GM23338 (cell line): ENCODE measurements around the gene KLF14. TPM values are rescaled to one million over a fixed set of nuclear protein-coding genes. Genes with fewer than 3 reads are reported as not detected.

Experiments used
- ATAC-seq: fragments of 200-7000 bp; cut with Tn5 transposase; 3 replicates; pipeline ENCODE4 v1.9.1; 2020
- DNase-seq: peaks from one replicate; pipeline ENCODE4 v3.0.0-alpha.2; 2015; ENCODE audit warnings: low spot score
- H2AFZ ChIP-seq: fragments of 200-600 bp; sonication (generic); 2 replicates; pipeline ENCODE4 v1.8.0; 2016; ENCODE audit warnings: antibody characterized with exemption, mild to moderate bottlenecking, moderate library complexity
- H3F3A ChIP-seq: fragments of 200-600 bp; sonication (generic); replicated peaks from 2 replicates; pipeline ENCODE4 v1.8.0; 2017; ENCODE audit warnings: antibody characterized with exemption, mixed run types, low read depth
- H3K27ac ChIP-seq: fragments of 200-600 bp; sonication (generic); 2 replicates; pipeline ENCODE4 v1.6.1; 2016; ENCODE audit warnings: low read depth
- H3K27me3 ChIP-seq: fragments of 200-600 bp; sonication (generic); 2 replicates; pipeline ENCODE4 v1.8.0; 2016; ENCODE audit warnings: mild to moderate bottlenecking, mixed run types, moderate library complexity; ENCODE audit not compliant: insufficient read depth
- H3K36me3 ChIP-seq: fragments of 200-600 bp; sonication (generic); 2 replicates; pipeline ENCODE4 v1.8.0; 2016; ENCODE audit warnings: mild to moderate bottlenecking; ENCODE audit not compliant: insufficient read depth
- H3K4me1 ChIP-seq: fragments of 200-600 bp; sonication (generic); 2 replicates; pipeline ENCODE4 v1.8.0; 2016; ENCODE audit warnings: mild to moderate bottlenecking, moderate library complexity; ENCODE audit not compliant: insufficient read depth
- H3K4me2 ChIP-seq: fragments of 200-600 bp; sonication (generic); 2 replicates; pipeline ENCODE4 v1.7.1; 2017; ENCODE audit warnings: mixed run types
- H3K4me3 ChIP-seq: fragments of 200-600 bp; sonication (generic); 2 replicates; pipeline ENCODE4 v1.6.1; 2016; ENCODE audit warnings: mixed run types
- H3K79me2 ChIP-seq: fragments of 200-600 bp; sonication (generic); replicated peaks from 2 replicates; pipeline ENCODE4 v1.8.0; 2017; ENCODE audit warnings: mild to moderate bottlenecking; ENCODE audit not compliant: insufficient read depth
- H3K9me2 ChIP-seq: fragments of 200-600 bp; sonication (generic); 2 replicates; pipeline ENCODE4 v1.8.0; 2017; ENCODE audit not compliant: insufficient read depth
- H4K20me1 ChIP-seq: fragments of 200-600 bp; sonication (generic); replicated peaks from 2 replicates; pipeline ENCODE4 v1.8.0; 2017; ENCODE audit warnings: mild to moderate bottlenecking; ENCODE audit not compliant: insufficient read depth
- H3K27ac Mint-ChIP-seq: 2 replicates; pipeline ENCODE4 v1.8.0; 2020; ENCODE audit warnings: inconsistent platforms, mild to moderate bottlenecking, moderate library complexity, mixed read lengths
- H3K27me3 Mint-ChIP-seq: 3 replicates; pipeline ENCODE4 v1.8.0; 2022; ENCODE audit warnings: low read depth, mild to moderate bottlenecking, moderate library complexity, mixed read lengths, inconsistent platforms; ENCODE audit not compliant: insufficient read depth, poor library complexity
- H3K36me3 Mint-ChIP-seq: 3 replicates; pipeline ENCODE4 v1.8.0; 2021; ENCODE audit warnings: low read depth, mild to moderate bottlenecking, inconsistent platforms, moderate library complexity, mixed read lengths
- H3K4me1 Mint-ChIP-seq: 3 replicates; pipeline ENCODE4 v1.8.0; 2020; ENCODE audit warnings: mild to moderate bottlenecking, inconsistent platforms, mixed read lengths
- H3K4me3 Mint-ChIP-seq: 3 replicates; pipeline ENCODE4 v1.8.0; 2021; ENCODE audit warnings: moderate library complexity, mild to moderate bottlenecking, inconsistent platforms, mixed read lengths
- H3K9me3 Mint-ChIP-seq: 3 replicates; pipeline ENCODE4 v1.8.0; 2020; ENCODE audit warnings: moderate library complexity, mild to moderate bottlenecking, inconsistent platforms, mixed read lengths
- CREB1 ChIP-seq: fragments of 250-450 bp; sonication (Bioruptor Pico); IDR thresholded peaks from 2 replicates; pipeline ENCODE4 v1.5.0; 2020; ENCODE audit warnings: low read depth, mild to moderate bottlenecking, moderate library complexity
- EZH2 ChIP-seq: fragments of 200-600 bp; sonication (generic); IDR thresholded peaks from one replicate; pipeline ENCODE4 v1.8.0; 2017; ENCODE audit warnings: antibody characterized with exemption, mild to moderate bottlenecking, low read depth; ENCODE audit not compliant: unreplicated experiment
- EZH2phosphoT487 ChIP-seq: fragments of 200-600 bp; sonication (generic); IDR thresholded peaks from one replicate; pipeline ENCODE4 v1.8.1; 2018; ENCODE audit warnings: antibody characterized with exemption; ENCODE audit not compliant: unreplicated experiment
- JUNB ChIP-seq: IDR thresholded peaks from one replicate; pipeline ENCODE4 v1.6.1; 2016; ENCODE audit warnings: antibody characterized with exemption; ENCODE audit not compliant: unreplicated experiment
- NANOG ChIP-seq: IDR thresholded peaks from 2 replicates; pipeline ENCODE4 v1.6.1; 2016; ENCODE audit warnings: antibody characterized with exemption, borderline replicate concordance
- POLR2AphosphoS5 ChIP-seq: IDR thresholded peaks from 2 replicates; pipeline ENCODE4 v1.6.1; 2016; ENCODE audit warnings: antibody characterized with exemption, low read depth
- REST ChIP-seq: IDR thresholded peaks from one replicate; pipeline ENCODE4 v1.6.1; 2018; ENCODE audit warnings: antibody characterized with exemption; ENCODE audit not compliant: unreplicated experiment
- STAT1 ChIP-seq: IDR thresholded peaks from one replicate; pipeline ENCODE4 v1.6.1; 2016; ENCODE audit warnings: antibody characterized with exemption; ENCODE audit not compliant: unreplicated experiment
- ZNF114 ChIP-seq: fragments of 250-450 bp; sonication (Bioruptor Pico); IDR thresholded peaks from 2 replicates; pipeline ENCODE4 v1.5.0; 2020; ENCODE audit warnings: mild to moderate bottlenecking, moderate library complexity
- ZNF331 ChIP-seq: fragments of 250-450 bp; sonication (Bioruptor Pico); IDR thresholded peaks from 2 replicates; pipeline ENCODE4 v1.5.0; 2020; ENCODE audit warnings: low read depth, mild to moderate bottlenecking, moderate library complexity
- polyA plus RNA-seq: library from polyadenylated mRNA; unstranded; fragments of >200 nt; fragmentation: Nextera tagmentation; extraction: Ambion mirVana; gene quantifications from 2 replicates; pipeline ENCODE4 v1.2.1, GENCODE V29; 2016
- total RNA-seq: library from RNA; depleted of rRNA; stranded (reverse); fragments of >200 nt; shearing (Covaris generic); gene quantifications from 2 replicates; pipeline ENCODE4 v1.2.3, GENCODE V29; 2014
- TF ChIP-seq, protein P1 (sequence below), 2 experiments: fragments of 200-600 bp in 1 of 2; sonication (generic) in 1 of 2; conservative IDR thresholded peaks; 2 replicates each; pipeline versions ENCODE4 v1.5.1 to v1.6.1; 2016 to 2017; ENCODE audit warnings: antibody characterized with exemption in 2 of 2, low read depth in 2 of 2, mild to moderate bottlenecking in 2 of 2, moderate library complexity in 1 of 2

KLF14 gene
- total and polyA plus RNA-seq, 2 experiments from 2014 or later: not detected

DNA sequence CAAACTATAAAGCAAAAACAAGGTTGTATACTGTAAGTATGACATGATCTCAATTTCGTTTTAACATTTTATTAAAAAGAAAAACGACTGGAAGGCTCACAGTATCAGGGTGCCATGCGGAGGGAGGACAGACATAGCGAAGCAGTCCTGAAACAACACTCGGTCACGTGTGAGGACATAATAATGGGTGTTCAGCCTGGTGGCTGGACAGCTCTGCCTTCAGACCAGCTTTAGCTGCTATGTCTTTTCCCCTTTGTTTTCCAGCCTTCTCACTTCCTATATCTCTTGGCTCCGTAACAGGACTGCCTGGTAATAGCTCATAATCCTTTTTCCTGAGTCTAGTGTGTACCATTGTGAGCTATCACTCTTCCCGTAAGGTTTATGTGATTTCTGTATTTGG is 18.4 kb upstream of the KLF14 start:
- H2AFZ ChIP-seq: no peak overlapping the region
- no peaks in the 10 kb centered on the region for H3K9me2 ChIP-seq
- no peak overlapping the region for H3K27ac Mint-ChIP-seq
- no peak overlapping the region for H3K4me2 ChIP-seq
- no peak overlapping the region for H3K4me3 ChIP-seq
- ATAC-seq: no peak
- no peaks in the 10 kb centered on the region for H3K36me3 Mint-ChIP-seq
- H4K20me1 ChIP-seq: no peaks in the 10 kb centered on the region
- no peak overlapping the region for H3K4me3 Mint-ChIP-seq
- H3K79me2 ChIP-seq: no peaks in the 10 kb centered on the region
- no peak for TF ChIP-seq EZH2
- TF ChIP-seq, protein P1, sequence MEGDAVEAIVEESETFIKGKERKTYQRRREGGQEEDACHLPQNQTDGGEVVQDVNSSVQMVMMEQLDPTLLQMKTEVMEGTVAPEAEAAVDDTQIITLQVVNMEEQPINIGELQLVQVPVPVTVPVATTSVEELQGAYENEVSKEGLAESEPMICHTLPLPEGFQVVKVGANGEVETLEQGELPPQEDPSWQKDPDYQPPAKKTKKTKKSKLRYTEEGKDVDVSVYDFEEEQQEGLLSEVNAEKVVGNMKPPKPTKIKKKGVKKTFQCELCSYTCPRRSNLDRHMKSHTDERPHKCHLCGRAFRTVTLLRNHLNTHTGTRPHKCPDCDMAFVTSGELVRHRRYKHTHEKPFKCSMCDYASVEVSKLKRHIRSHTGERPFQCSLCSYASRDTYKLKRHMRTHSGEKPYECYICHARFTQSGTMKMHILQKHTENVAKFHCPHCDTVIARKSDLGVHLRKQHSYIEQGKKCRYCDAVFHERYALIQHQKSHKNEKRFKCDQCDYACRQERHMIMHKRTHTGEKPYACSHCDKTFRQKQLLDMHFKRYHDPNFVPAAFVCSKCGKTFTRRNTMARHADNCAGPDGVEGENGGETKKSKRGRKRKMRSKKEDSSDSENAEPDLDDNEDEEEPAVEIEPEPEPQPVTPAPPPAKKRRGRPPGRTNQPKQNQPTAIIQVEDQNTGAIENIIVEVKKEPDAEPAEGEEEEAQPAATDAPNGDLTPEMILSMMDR (conservative IDR thresholded peaks at IDR 0.05; ENCODE audit: low read depth in 2 of 2): no peak
- TF ChIP-seq ZNF331 (CRISPR knock-in tag): no peak
- no peak for TF ChIP-seq JUNB
- TF ChIP-seq ZNF114: no peak
- no peak overlapping the region for H3K27ac ChIP-seq
- no peaks in the 10 kb centered on the region for H3K4me1 Mint-ChIP-seq
- no peaks in the 10 kb centered on the region for H3K9me3 Mint-ChIP-seq
- no peaks in the 10 kb centered on the region for H3K4me1 ChIP-seq
- peaks cover 3% of the 10 kb centered on the region for H3K27me3 Mint-ChIP-seq
- no peaks in the 10 kb centered on the region for H3F3A ChIP-seq
- H3K27me3 ChIP-seq: no peaks in the 10 kb centered on the region
- no peaks in the 10 kb centered on the region for H3K36me3 ChIP-seq
- no peak for DNase-seq

GRCh38 chr7:130750755-130751154 is 16.7 kb upstream of the KLF14 start:
- no peaks in the 10 kb centered on the region for H3K9me3 Mint-ChIP-seq
- H3K27ac Mint-ChIP-seq: no peak overlapping the region
- Histone ChIP-seq H3K79me2 (no peaks in the 10 kb centered on the region), H2AFZ (no peak overlapping the region), H3K27me3 (no peaks in the 10 kb centered on the region), H3K36me3 (no peaks in the 10 kb centered on the region), H3K27ac (no peak overlapping the region), H3K4me1 (no peaks in the 10 kb centered on the region), H4K20me1 (no peaks in the 10 kb centered on the region), H3F3A (no peaks in the 10 kb centered on the region), H3K4me2 (no peak overlapping the region), H3K9me2 (no peaks in the 10 kb centered on the region), H3K4me3 (no peak overlapping the region)
- no peak overlapping the region for H3K4me3 Mint-ChIP-seq
- peaks cover 3% of the 10 kb centered on the region for H3K27me3 Mint-ChIP-seq
- DNase-seq (no peak), ATAC-seq (no peak)
- H3K36me3 Mint-ChIP-seq: no peaks in the 10 kb centered on the region
- H3K4me1 Mint-ChIP-seq: no peaks in the 10 kb centered on the region
- TF ChIP-seq NANOG (no peak), ZNF331 (CRISPR knock-in tag) (no peak), STAT1 (no peak), EZH2 (no peak), EZH2phosphoT487 (no peak), ZNF114 (no peak), CREB1 (CRISPR knock-in tag) (no peak), JUNB (no peak), POLR2AphosphoS5 (no peak), REST (no peak)
- TF ChIP-seq, protein P1 (conservative IDR thresholded peaks at IDR 0.05; ENCODE audit: low read depth in 2 of 2): no peak
